Keratinocyte (primary cell): ENCODE results near the gene ZNF860.

Experiments used
- EZH2 ChIP-seq: IDR thresholded peaks from one replicate; pipeline ENCODE4 v1.6.1; 2012; ENCODE audit warnings: inconsistent platforms, mild to moderate bottlenecking, low read length, moderate library complexity
- TF ChIP-seq, protein P1 (sequence below), 3 experiments: IDR thresholded peaks in 1 of 3; conservative IDR thresholded peaks in 1 of 3; optimal IDR thresholded peaks in 1 of 3; 2 replicates in 2 of 3; 3 replicates in 1 of 3; pipeline versions ENCODE3 to v1.5.1; 2011; ENCODE audit warnings: low read length in 3 of 3, mild to moderate bottlenecking in 3 of 3, moderate library complexity in 2 of 3, control low read depth in 1 of 3, inconsistent platforms in 1 of 3; ENCODE audit not compliant: insufficient read depth in 2 of 3; ENCODE audit errors: extremely low read depth in 1 of 3

DNA sequence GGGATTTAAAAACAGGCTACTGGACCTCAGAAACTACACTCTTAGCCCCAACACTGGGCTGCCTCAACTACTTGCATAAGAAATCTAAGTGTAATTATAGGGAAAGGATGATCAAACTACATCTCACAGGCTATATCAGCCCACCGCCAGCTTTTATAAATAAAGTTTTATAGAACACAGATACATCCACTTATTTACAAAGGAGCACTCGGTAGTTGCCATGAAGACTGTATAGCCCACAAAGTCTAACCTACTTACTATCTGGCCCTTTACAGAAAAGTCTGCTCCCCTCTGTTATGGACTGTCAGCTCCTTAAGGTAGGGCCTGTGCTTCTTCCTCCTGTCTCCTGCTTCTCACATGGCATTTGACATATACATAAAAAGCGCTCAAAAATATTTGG, 9.9 kb upstream of the ZNF860 start:
- TF ChIP-seq, protein P1, sequence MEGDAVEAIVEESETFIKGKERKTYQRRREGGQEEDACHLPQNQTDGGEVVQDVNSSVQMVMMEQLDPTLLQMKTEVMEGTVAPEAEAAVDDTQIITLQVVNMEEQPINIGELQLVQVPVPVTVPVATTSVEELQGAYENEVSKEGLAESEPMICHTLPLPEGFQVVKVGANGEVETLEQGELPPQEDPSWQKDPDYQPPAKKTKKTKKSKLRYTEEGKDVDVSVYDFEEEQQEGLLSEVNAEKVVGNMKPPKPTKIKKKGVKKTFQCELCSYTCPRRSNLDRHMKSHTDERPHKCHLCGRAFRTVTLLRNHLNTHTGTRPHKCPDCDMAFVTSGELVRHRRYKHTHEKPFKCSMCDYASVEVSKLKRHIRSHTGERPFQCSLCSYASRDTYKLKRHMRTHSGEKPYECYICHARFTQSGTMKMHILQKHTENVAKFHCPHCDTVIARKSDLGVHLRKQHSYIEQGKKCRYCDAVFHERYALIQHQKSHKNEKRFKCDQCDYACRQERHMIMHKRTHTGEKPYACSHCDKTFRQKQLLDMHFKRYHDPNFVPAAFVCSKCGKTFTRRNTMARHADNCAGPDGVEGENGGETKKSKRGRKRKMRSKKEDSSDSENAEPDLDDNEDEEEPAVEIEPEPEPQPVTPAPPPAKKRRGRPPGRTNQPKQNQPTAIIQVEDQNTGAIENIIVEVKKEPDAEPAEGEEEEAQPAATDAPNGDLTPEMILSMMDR (optimal IDR thresholded peaks at IDR 0.05 in 1 of 3, IDR thresholded peaks at IDR 0.05 in 1 of 3, conservative IDR thresholded peaks at IDR 0.05 in 1 of 3; ENCODE audit: extremely low read depth in 1 of 3, insufficient read depth in 2 of 3, low read length in 3 of 3): no peak
- TF ChIP-seq EZH2: no peak
